Transverse colon (tissue), 4 donors: ENCODE measurements around the gene CAMTA1. TPM values are rescaled to one million over a fixed set of nuclear protein-coding genes. Genes with fewer than 3 reads are reported as not detected.

Experiments
- DNase-seq: peaks from one replicate; pipeline ENCODE4 v3.0.0-alpha.2; 2019
- H3K27ac ChIP-seq, 4 donors: fragments of 200-600 bp; sonication (generic); 2 replicates each; pipeline ENCODE4 v1.5.1; 2016 to 2018; ENCODE audit warnings: inconsistent platforms in 4 of 4
- H3K27me3 ChIP-seq: fragments of 200-600 bp; sonication (generic); 2 replicates; pipeline ENCODE4 v1.5.1; 2017; ENCODE audit warnings: inconsistent platforms
- H3K36me3 ChIP-seq, 4 donors: fragments of 200-600 bp; sonication (generic); 2 replicates each; pipeline ENCODE4 v1.5.1; 2017 to 2019; ENCODE audit warnings: inconsistent platforms in 4 of 4
- H3K4me1 ChIP-seq, 4 donors: fragments of 200-600 bp; sonication (generic); 2 replicates each; pipeline ENCODE4 v1.5.1; 2017 to 2020; ENCODE audit warnings: inconsistent platforms in 4 of 4
- H3K4me3 ChIP-seq, 4 donors: fragments of 200-600 bp; sonication (generic); 1 replicate in 1 of 4; 2 replicates in 3 of 4; pipeline versions ENCODE4 v1.5.1 to v1.6.1; 2017 to 2019; ENCODE audit warnings: inconsistent platforms in 4 of 4
- H3K9me3 ChIP-seq, 2 donors: fragments of 200-600 bp; sonication (generic); 2 replicates each; pipeline ENCODE4 v1.5.1; 2017 to 2019; ENCODE audit warnings: inconsistent platforms in 2 of 2
- EP300 ChIP-seq: sonication (generic); formaldehyde crosslinking; IDR thresholded peaks from one replicate; pipeline ENCODE4 v1.6.1; 2017; ENCODE audit warnings: antibody characterized with exemption, low read depth
- POLR2A ChIP-seq: fragments of 450-650 bp; IDR thresholded peaks from one replicate; pipeline ENCODE4 v1.6.1; 2016; ENCODE audit warnings: antibody characterized with exemption, mild to moderate bottlenecking, moderate library complexity
- POLR2AphosphoS5 ChIP-seq, 3 donors: sonication (generic); formaldehyde crosslinking; IDR thresholded peaks; one replicate each; pipeline ENCODE4 v1.6.1; 2016; ENCODE audit warnings: antibody characterized with exemption in 3 of 3
- WGBS, 2 donors: methylation state at CpG; one replicate each; pipeline ENCODE4 v1.1.5; 2018; ENCODE audit warnings: low coverage in 1 of 2; 5-methylcytosine and 5-hydroxymethylcytosine counted together
- in situ Hi-C, 4 donors: fragments of 200-750 bp; cut with MboI; loops; one replicate each; pipeline versions ENCODE4 v1.15.0 to v1.15.1; 2017; ENCODE audit warnings: low sequenced_read_pairs in 3 of 4, low pct_ligation_motif_present in 1 of 4, low pct_unique_long_range_greater_than_20kb in 1 of 4
- intact Hi-C: fragments of 100-400 bp; cut with DNase I; formaldehyde crosslinking; loops from one replicate; pipeline ENCODE4 v1.15.1; 2023; ENCODE audit warnings: low total_unique reads
- total RNA-seq, 4 donors: library from RNA; depleted of rRNA; stranded (reverse); fragments of >200 nt; gene quantifications; one replicate each; pipeline ENCODE4 v1.1.0, GENCODE V29; 2016
- TF ChIP-seq, protein P1 (sequence below), 5 experiments: fragments of 200-600 bp in 3 of 5; fragments of 450-650 bp in 2 of 5; sonication (generic) in 3 of 5; IDR thresholded peaks; 1 replicate in 2 of 5; 2 replicates in 3 of 5; pipeline ENCODE4 v1.5.1; 2016 to 2017; ENCODE audit warnings: antibody characterized with exemption in 5 of 5, inconsistent platforms in 3 of 5, mild to moderate bottlenecking in 2 of 5, moderate library complexity in 1 of 5

Gene CAMTA1
- total RNA-seq, 4 donors from 2014 or later = 93.8 to 268 (median 130) TPM

DNA sequence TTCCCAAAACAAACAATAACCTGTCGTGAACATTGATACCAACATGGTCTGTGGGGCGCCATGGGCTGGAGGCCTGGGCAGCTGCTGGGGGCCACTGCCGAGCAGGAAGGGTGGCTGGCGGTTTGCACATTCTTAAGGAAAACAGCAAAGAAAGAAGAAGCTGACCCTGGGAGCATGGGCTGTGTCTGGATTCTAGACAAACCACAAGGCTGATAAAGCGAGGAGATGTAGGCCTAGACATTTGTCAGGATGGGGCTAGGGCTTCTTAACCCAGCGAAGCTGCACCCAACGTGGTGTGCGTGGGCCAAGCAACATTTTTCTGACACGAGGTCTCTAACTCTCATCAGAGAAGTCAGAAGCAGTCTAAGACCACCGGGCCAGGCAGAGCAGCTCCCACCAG is 663.7 kb downstream of the CAMTA1 start:
- Histone ChIP-seq H3K27ac (no peak overlapping the region), H3K9me3 (no peaks in the 10 kb centered on the region), H3K4me3 (no peak overlapping the region), H3K27me3 (no peaks in the 10 kb centered on the region), H3K4me1 (no peaks in the 10 kb centered on the region), H3K36me3 (no peaks in the 10 kb centered on the region)
- intact Hi-C loops (no loop called here), in situ Hi-C loops (no loop called here)
- 67 to 84% methylated on average over 1 to 10 of the region's 10 CpGs for WGBS, 2 donors
- DNase-seq = no peak
- TF ChIP-seq POLR2AphosphoS5 (IDR thresholded peaks at IDR 0.05) (no peak), POLR2A (no peak), EP300 (no peak)
- TF ChIP-seq, protein P1, sequence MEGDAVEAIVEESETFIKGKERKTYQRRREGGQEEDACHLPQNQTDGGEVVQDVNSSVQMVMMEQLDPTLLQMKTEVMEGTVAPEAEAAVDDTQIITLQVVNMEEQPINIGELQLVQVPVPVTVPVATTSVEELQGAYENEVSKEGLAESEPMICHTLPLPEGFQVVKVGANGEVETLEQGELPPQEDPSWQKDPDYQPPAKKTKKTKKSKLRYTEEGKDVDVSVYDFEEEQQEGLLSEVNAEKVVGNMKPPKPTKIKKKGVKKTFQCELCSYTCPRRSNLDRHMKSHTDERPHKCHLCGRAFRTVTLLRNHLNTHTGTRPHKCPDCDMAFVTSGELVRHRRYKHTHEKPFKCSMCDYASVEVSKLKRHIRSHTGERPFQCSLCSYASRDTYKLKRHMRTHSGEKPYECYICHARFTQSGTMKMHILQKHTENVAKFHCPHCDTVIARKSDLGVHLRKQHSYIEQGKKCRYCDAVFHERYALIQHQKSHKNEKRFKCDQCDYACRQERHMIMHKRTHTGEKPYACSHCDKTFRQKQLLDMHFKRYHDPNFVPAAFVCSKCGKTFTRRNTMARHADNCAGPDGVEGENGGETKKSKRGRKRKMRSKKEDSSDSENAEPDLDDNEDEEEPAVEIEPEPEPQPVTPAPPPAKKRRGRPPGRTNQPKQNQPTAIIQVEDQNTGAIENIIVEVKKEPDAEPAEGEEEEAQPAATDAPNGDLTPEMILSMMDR (IDR thresholded peaks at IDR 0.05) = no peak

DNA sequence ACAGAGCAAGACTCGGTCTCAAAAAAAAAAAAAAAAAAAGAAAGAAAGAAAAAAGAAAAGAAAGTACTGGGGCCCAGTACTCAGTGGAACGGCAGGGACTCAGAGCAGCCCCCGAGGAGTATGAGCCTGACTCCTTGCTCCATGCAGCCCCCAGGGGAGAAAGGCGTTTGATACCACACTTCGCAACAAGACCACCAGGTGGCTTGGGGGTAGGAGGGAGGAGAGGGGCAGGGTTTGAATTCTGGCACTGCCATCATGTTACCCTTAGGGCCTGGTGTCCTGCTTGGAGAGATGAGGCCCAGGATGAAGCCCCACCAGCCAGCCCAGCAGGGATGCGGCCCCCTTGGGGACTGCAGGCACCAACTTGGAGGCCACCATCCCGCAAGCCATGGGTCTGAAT is 664.5 kb downstream of the CAMTA1 start:
- no peak overlapping the region for H3K4me3 ChIP-seq
- TF ChIP-seq POLR2AphosphoS5 (IDR thresholded peaks at IDR 0.05) (no peak), EP300 (no peak), POLR2A (no peak)
- TF ChIP-seq, protein P1 (IDR thresholded peaks at IDR 0.05) = no peak
- H3K27ac ChIP-seq = no peak overlapping the region
- in situ Hi-C loops = no loop called here
- H3K4me1 ChIP-seq = no peaks in the 10 kb centered on the region
- no peaks in the 10 kb centered on the region for H3K27me3 ChIP-seq
- intact Hi-C loops = no loop called here
- 91 to 100% methylated on average over 2 to 7 of the region's 7 CpGs for WGBS, 2 donors
- DNase-seq = no peak
- no peaks in the 10 kb centered on the region for H3K36me3 ChIP-seq
- no peaks in the 10 kb centered on the region for H3K9me3 ChIP-seq

DNA sequence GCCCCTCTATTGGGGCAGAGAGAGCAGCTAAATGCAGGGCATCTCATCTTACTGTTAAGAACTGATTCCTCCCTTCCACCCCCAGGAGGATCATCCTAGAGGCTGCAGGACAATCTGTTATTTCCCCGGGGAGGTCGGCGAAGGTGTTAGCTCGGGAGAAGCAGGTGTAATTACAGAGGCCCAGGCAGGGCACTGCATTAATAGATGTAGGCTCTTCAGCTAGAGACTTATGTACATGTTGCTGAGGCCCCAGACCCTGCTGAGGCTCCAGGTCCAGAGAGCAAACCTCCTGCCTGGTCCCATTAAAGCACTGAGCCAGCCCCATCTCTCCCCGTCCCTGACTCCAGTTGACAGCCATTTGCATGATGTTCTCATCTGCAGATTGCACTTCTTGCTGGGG is 665.6 kb downstream of the CAMTA1 start:
- H3K9me3 ChIP-seq = no peaks in the 10 kb centered on the region
- no peaks in the 10 kb centered on the region for H3K27me3 ChIP-seq
- in situ Hi-C loops = no loop called here
- DNase-seq = no peak
- intact Hi-C loops = no loop called here
- no peak overlapping the region for H3K27ac ChIP-seq
- H3K4me3 ChIP-seq = no peak overlapping the region
- WGBS, 2 donors = 81 to 100% methylated on average over 1 to 5 of the region's 5 CpGs
- H3K4me1 ChIP-seq = peaks cover 0 to 4% (median 0%) of the 10 kb centered on the region in 4 donors
- TF ChIP-seq, protein P1 (IDR thresholded peaks at IDR 0.05) = no peak
- TF ChIP-seq POLR2AphosphoS5 (IDR thresholded peaks at IDR 0.05) (no peak), POLR2A (no peak), EP300 (no peak)
- no peaks in the 10 kb centered on the region for H3K36me3 ChIP-seq

DNA sequence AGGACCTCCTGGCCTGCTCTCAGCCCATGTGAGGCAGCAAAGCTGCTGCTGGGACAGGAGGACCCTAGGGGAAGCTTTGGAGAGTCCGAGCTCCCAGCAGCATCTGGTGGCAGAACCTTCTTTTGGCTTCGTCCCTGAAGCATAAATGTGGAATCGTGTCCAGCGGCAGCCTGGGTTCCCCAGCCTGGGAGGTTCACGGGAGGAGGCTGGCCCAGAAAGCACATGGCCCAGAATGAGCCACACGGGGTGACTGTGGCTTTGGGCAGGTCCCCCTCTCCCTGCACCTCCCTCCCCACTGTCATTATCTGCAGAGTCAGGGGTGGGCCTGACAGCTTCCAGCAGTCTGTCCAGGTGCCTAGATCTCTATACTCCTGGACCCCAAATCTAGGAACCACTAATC is 667.8 kb downstream of the CAMTA1 start:
- in situ Hi-C loops (no loop called here), intact Hi-C loops (no loop called here)
- TF ChIP-seq POLR2A = no peak
- TF ChIP-seq, protein P1 (IDR thresholded peaks at IDR 0.05) = no peak
- no peak for TF ChIP-seq EP300
- no peak for TF ChIP-seq POLR2AphosphoS5 (IDR thresholded peaks at IDR 0.05)
- Histone ChIP-seq H3K36me3 (no peaks in the 10 kb centered on the region), H3K27me3 (no peaks in the 10 kb centered on the region), H3K27ac (no peak overlapping the region), H3K9me3 (no peaks in the 10 kb centered on the region), H3K4me1 (peaks cover 0 to 4% (median 0%) of the 10 kb centered on the region in 4 donors), H3K4me3 (no peak overlapping the region)
- WGBS, 2 donors = 49% methylated on average over 6 of the region's 6 CpGs; no CpG with 5 or more reads in 1 of the 2 donors
- DNase-seq = no peak
